LNCAP (cell line): Measurements from ENCODE around the gene SLC37A2.

Experiments used
- CTCF ChIP-seq: fragments of 450-650 bp; IDR thresholded peaks from 2 replicates; pipeline ENCODE4 v1.5.1; 2017; ENCODE audit warnings: mild to moderate bottlenecking

Gene SLC37A2

DNA sequence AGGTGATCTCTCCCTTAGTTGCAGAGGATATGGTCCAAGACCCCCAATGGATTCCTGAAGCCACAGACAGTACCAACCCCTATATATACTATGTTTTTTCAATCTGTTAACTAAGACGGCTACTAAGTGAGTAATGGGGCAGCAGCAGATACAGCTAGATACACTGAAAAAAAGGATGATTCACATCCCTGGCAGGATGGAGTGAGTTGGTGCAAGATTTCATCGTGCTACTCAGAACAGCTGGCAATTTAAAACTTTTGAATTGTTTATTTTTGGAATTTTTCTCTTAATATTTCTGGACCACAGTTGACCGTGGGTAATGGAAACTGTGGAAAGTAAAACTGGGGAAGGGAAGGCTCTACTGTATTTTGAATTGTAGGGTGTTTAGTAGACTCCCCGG is 65.3 kb downstream of the SLC37A2 start:
- TF ChIP-seq CTCF: no peak

- no peak for TF ChIP-seq CTCF
Measured at GRCh38 chr11:125129316-125129993, 66.3 kb downstream of the SLC37A2 start.

DNA sequence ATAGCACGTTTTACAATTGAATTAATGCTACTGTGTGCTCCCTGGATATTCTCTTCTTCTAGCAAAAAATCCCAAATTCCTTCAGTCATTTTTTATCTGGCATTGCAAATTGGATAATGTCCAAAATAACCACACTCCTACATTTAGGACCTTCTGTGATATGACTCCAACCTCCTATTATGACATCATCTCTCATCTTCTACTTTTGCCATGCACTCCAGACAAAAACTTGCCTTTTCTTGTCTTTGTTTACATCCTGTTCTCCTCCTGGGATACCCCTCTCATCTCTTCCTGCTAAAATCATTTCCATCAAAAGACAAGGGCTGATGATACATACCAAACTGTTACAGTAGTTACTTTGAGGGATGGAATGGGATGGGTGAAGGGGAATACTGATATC is 69.0 kb downstream of the SLC37A2 start:
- TF ChIP-seq CTCF: no peak

GRCh38 chr11:125132596-125132995 is 69.5 kb downstream of the SLC37A2 start:
- no peak for TF ChIP-seq CTCF

DNA sequence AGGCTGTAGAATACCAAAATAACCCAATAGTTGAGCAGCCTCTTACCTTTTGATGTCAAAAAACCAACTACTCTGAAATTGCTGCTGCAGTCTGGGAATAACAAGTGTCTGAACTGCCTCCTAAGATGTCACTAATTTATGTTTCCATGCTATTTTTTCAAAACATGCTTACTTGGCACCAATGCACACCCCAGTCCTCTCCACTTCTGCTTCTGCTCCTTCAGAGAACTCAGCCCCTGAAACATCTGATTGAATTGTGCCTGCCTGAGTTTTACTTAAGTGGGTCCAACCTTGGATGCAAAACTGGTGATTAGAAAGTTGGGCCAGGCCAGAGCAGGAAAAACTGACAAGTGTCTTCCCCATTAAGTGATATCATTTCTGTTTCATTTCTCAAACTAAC is 72.9 kb downstream of the SLC37A2 start:
- TF ChIP-seq CTCF: no peak

DNA sequence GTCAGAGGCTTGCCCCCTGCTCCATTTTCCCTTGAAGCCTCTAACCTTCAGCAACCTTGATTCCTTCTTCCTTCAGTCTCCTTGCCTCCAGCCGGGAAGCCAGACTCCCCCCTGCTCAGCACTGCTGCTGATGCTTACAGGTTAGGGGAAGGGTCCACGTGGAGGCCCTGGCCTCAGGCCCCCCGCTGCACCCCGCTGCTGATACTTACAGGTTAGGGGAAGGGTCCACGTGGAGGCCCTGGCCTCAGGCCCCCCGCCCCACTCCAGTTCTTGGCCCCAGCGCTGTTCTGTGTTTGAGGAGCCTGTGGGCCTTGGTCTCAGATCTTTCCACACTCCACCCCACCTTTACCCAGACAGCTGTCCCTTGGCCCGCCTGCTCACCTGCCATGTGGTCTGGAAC is 75.9 kb downstream of the SLC37A2 start:
- TF ChIP-seq CTCF: no peak

GRCh38 chr11:125139778-125140177 is 76.7 kb downstream of the SLC37A2 start:
- no peak for TF ChIP-seq CTCF
